IMR-90 (cell line): ENCODE measurements around the gene SNCA.
A peak's percentile ranks its signal among the peaks of the same experiment; 100 is the strongest.

Experiments
- CEBPB ChIP-seq: IDR thresholded peaks from 2 replicates; pipeline ENCODE4 v1.6.1; 2012; ENCODE audit warnings: low read depth, low read length, improper control_type of control experiment
- CHD1 ChIP-seq: IDR thresholded peaks from 2 replicates; pipeline ENCODE4 v1.6.1; 2012; ENCODE audit warnings: low read depth, low read length, improper control_type of control experiment
- MAFK ChIP-seq: IDR thresholded peaks from 2 replicates; pipeline ENCODE4 v1.6.1; 2012; ENCODE audit warnings: low read depth, low read length, improper control_type of control experiment
- MXI1 ChIP-seq: IDR thresholded peaks from 2 replicates; pipeline ENCODE4 v1.6.1; 2012; ENCODE audit warnings: low read depth, mild to moderate bottlenecking, low read length, moderate library complexity, borderline replicate concordance
- POLR2A ChIP-seq: IDR thresholded peaks from 2 replicates; pipeline ENCODE4 v1.6.1; 2012; ENCODE audit warnings: mild to moderate bottlenecking, low read depth, low read length
- RAD21 ChIP-seq: IDR thresholded peaks from 2 replicates; pipeline ENCODE4 v1.6.1; 2012; ENCODE audit warnings: low read length, improper control_type of control experiment
- RFX5 ChIP-seq: IDR thresholded peaks from 2 replicates; pipeline ENCODE4 v1.8.0; 2012; ENCODE audit warnings: low read depth, mild to moderate bottlenecking, low read length, moderate library complexity
- SMC3 ChIP-seq: fragments of 150-350 bp; IDR thresholded peaks from 2 replicates; pipeline ENCODE4 v1.6.1; 2016; ENCODE audit warnings: low read depth, mild to moderate bottlenecking, antibody characterized with exemption, low read length, moderate library complexity
- TF ChIP-seq, protein P1 (sequence below): conservative IDR thresholded peaks from 2 replicates; pipeline ENCODE4 v1.5.1; 2012; ENCODE audit warnings: mild to moderate bottlenecking, low read depth, low read length, improper control_type of control experiment

GRCh38 chr4:89868999-89869589 lies 32.1 kb upstream of the SNCA start:
- TF ChIP-seq SMC3 (peak; percentile 58), POLR2A (no peak), RFX5 (no peak), MAFK (no peak), CHD1 (no peak), CEBPB (no peak), RAD21 (peak; percentile 40), MXI1 (no peak)
- TF ChIP-seq, protein P1, sequence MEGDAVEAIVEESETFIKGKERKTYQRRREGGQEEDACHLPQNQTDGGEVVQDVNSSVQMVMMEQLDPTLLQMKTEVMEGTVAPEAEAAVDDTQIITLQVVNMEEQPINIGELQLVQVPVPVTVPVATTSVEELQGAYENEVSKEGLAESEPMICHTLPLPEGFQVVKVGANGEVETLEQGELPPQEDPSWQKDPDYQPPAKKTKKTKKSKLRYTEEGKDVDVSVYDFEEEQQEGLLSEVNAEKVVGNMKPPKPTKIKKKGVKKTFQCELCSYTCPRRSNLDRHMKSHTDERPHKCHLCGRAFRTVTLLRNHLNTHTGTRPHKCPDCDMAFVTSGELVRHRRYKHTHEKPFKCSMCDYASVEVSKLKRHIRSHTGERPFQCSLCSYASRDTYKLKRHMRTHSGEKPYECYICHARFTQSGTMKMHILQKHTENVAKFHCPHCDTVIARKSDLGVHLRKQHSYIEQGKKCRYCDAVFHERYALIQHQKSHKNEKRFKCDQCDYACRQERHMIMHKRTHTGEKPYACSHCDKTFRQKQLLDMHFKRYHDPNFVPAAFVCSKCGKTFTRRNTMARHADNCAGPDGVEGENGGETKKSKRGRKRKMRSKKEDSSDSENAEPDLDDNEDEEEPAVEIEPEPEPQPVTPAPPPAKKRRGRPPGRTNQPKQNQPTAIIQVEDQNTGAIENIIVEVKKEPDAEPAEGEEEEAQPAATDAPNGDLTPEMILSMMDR: peak; percentile 56
